DMS53 treated with DMSO at 0.1 percent for 48 hours (cell line): Measurements from ENCODE around the gene FHIT.

Experiments
- DNase-seq: peaks from one replicate; lab custom pipeline; 2025; ENCODE audit not compliant: unreplicated experiment; lab: John Stamatoyannopoulos, UW

FHIT gene

GRCh38 chr3:60263191-60263590, 988.1 kb downstream of the FHIT start:
- DNase-seq: no peak

DNA sequence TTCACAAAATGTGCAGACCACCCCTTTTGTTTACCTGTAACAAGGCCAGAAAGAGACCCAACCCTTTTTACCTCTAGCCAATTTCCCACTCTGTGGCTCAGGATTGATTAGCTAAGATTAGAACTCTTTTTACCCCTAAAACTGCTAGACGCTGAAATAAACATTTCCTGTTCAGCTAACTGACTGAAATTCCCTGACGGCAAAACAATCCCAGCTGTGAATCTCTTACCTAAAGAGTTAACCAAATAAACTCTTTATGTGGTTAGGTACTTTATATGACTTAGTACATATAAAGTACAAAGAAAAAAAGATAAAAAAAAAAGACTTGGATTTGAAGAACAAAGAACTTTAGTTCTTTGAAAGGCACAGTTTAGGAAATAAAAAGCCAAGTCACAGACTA, 988.7 kb downstream of the FHIT start:
- DNase-seq: no peak

DNA sequence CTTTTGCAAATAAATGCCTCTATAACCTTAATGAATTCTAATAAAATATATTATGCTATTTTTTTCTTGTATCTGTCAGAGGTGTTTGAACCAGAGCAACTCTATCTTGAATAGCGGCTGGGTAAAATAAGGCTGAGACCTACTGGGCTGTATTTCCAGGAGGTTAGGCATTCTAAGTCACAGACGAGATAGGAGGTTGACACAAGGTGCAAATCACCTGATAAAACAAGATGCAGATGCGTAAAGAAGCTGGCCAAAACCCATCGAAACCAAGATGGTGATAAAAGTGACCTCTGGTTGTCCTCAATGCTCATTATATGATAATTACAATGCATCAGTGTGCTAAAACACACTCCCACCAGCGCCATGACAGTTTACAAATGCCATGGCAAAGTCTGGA, 990.7 kb downstream of the FHIT start:
- no peak for DNase-seq

DNA sequence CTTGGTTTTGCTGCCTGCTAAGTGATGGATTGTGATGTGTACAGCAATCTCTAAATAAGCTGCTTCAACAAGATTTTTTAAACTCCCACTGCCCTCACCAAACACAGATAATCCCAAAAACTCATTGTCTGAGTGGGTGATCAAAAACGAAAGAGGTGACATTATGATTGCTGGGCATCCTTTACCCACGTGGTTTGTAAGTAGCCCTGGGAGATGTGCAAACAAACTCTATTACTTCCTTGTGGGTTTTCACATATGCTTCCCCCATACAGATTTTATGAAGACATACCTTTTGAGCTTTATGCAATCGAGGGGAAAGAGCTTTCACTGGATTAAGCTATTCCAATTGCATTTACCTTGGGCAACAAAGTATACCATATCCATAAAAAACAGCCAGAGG, 1000.4 kb downstream of the FHIT start:
- no peak for DNase-seq

- DNase-seq: no peak
Observed at GRCh38 chr3:60250206-60250605, 1001.0 kb downstream of the FHIT start.

- DNase-seq: no peak
Observed at GRCh38 chr3:60246361-60246760, 1004.9 kb downstream of the FHIT start.

GRCh38 chr3:60243456-60243855, 1007.8 kb downstream of the FHIT start:
- no peak for DNase-seq

DNA sequence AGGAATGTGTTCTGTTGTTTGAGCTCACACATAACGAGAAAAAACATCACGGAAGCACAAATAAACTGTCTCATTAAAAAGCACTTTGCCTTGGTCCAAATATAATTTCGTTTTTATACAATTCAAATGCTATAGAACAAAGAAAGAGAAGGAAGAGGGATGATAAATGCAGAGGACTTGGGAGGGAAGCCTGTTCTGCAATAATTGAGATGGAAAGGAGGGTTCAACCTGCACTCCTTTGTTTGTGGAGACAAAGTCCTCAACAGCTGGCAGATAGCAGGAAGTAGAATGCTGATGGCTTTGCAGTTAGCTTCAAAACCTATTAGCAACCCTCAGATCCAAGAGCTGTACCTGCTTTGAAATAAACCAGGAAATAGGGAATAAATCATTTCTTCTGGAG, 1010.8 kb downstream of the FHIT start:
- DNase-seq: peak; percentile 54

DNA sequence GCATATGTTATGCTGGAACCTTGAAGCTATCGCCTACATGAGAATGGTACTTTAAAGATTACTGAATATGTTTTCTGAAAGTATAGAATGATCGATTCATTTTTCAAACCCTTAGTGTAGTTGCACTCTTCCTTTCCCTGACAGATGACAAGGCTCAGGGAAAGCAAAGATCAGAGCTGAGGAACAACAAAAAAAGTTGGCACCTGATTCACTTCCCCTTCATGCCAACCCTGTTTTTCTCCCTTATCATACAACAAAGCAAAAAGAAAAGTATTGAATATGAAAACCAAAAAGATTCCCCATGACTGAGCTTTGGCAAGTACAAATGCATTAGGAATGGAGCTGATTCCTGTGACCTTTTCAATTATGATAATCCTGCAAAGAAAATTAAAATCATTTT, 1012.7 kb downstream of the FHIT start:
- no peak for DNase-seq

DNA sequence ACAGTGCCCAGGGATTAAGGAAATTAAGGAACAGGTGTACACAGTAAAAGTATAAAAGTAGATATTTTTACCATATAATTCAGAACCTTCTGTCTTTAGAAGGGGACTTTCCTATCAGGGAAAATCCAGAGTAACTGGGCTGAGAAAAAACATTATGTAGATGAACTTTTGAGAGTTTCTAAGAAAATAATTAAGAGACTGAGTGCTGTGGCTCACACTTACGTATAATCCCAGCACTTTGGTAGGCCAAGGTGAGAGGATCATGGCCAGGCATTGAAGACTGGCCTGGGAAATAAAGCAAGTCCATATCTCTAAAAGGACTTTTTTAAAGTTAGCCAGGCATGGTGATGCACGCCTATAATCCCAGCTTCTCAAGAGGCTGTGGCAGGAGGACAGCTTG, 1021.8 kb downstream of the FHIT start:
- no peak for DNase-seq

DNA sequence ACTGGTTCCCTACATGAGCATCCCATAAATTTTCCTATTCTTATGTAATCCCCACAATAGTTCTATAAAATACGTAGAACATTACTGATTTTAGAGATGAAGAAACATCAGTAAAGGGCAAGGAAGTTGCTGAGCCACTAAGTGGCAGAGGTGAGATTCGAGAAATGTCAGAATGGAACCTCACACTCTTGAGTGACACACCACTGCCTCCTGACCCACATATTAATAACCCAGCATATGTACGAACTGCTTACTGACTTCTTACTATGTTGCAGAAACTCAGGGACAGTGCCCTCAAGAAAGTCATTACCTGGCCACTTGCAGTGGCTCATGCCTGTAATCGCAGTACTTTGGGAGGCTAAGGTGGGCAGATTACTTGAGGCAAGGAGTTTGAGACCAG, 1022.4 kb downstream of the FHIT start:
- DNase-seq: no peak

GRCh38 chr3:60226912-60227311, 1024.3 kb downstream of the FHIT start:
- no peak for DNase-seq

- no peak for DNase-seq
Observed at GRCh38 chr3:60225848-60226247, 1025.4 kb downstream of the FHIT start.

- no peak for DNase-seq
Observed at GRCh38 chr3:60220768-60221167, 1030.5 kb downstream of the FHIT start.

DNA sequence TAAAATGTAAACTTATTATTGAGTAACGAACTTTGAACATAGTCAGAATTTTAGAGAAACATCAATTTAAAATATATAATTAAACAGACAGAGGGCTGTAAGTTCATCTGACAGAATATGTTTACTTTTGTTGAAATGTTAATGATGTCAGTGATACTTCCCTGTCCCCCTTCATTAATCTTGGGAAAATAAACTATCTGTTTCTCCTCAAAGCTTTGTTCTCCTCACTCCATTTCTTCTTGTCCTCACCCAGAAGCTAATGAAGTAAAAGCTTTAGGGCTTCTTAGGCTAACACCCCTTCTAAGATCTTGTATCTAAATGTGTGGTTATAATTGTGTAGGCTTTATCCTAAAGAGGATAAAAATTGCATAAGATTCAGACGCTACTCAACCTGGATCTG, 1031.8 kb downstream of the FHIT start:
- no peak for DNase-seq

DNA sequence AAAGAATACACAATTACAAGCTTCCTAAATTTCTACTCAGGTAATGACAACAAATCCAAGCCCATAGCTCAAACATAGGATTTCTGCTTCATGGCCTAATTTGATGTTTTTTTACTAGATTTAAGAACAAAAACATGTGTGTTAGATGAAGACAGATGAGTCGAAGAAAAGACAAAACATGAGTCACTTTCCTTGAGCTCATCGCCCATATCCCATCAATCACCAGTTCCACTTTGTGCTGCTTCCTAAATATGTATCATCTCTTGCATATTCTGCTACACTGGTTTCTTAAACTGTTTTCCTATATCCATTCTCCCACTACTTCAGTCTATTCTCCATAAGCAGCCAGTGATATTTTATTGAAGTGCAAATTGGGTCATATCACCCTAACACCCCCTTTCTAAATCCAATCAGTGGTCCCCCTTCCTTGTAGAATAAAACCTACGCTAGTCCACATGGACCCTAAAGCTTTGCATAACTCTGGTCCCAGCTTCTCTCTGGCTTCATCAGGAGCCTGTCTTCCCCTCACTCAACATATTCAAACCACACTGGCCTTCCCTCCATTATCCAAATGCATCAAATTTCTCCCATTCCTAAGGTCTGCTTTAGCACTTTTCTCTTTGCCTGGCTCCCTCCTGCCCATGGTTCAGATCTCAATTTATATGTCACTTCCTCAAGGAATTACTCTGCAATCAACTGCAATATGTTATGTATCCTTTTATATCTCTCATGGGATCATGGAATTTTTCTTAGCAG, 1033.9 kb downstream of the FHIT start:
- no peak for DNase-seq

DNA sequence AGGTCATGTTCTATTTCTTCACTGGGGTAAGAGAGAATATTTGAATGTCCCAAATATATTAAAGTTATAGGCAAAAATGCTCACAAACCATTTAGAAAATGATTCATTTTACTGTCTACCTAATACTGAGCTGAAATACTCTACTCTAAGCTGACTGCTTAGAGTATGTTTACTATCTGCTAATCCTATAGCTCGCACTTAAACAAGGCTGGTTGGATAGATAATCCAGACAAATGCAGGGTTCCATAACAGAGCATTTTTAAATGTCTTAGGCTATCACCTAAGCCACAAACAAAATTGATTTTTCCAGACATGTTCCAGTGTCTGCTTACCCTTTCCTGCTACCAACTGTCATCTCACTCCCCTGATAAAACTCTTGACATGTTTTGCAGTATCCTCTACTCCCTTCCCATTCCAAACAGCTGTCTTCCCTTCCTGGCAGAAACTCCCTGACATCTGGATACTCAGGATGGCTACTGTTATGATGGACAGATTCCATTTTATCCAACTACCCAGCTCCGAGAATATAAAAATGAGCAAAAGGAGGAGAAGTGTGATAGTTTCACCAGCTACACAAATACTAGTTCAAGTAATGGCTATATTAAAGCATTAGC, 1034.7 kb downstream of the FHIT start:
- DNase-seq: no peak

- DNase-seq: no peak
Observed at GRCh38 chr3:60215946-60216345, 1035.3 kb downstream of the FHIT start.

GRCh38 chr3:60207905-60208304, 1043.3 kb downstream of the FHIT start:
- no peak for DNase-seq

DNA sequence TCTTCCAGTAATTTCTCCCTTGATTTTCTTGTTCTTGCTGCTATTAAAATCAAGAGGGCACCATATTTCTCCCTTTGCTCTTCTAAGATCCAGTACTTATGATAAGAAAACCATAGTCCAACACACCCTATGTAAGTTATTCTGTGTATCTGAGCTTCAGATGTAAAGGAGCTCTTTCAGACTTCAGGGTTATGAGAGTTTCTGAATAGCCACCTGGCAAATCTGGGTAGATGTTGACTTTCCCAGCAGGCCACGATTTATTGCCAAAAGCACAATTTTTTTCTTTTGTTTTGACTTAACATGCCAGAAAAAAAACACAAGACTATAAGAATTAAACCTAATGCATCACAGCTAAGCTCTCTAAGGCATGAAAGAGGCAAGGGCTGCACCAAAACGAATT, 1045.0 kb downstream of the FHIT start:
- DNase-seq: no peak

- peak; percentile 35 for DNase-seq
Observed at GRCh38 chr3:60202052-60202726, 1049.1 kb downstream of the FHIT start.

- no peak for DNase-seq
Observed at GRCh38 chr3:60199306-60199705, 1051.9 kb downstream of the FHIT start.
